H1 (cell line): ENCODE measurements around the gene AAK1.

Experiments used
- ASH2L ChIP-seq: fragments of 200-600, 300-600 bp; sonication (generic); IDR thresholded peaks from one replicate; pipeline ENCODE4 v1.7.1; 2017; ENCODE audit warnings: low read length
- ATF2 ChIP-seq: IDR thresholded peaks from 2 replicates; pipeline ENCODE4 v1.6.1; 2012; ENCODE audit warnings: low read length, inconsistent platforms
- ATF3 ChIP-seq: IDR thresholded peaks from 2 replicates; pipeline ENCODE4 v1.6.1; 2011; ENCODE audit warnings: low read depth, mild to moderate bottlenecking, low read length; ENCODE audit not compliant: insufficient read depth
- CTCF ChIP-seq, 3 experiments: IDR thresholded peaks; 1 replicate in 2 of 3; 2 replicates in 1 of 3; pipeline versions ENCODE4 v1.5.1 to v1.6.1; 2011; ENCODE audit warnings: low read length in 3 of 3, mild to moderate bottlenecking in 3 of 3, inconsistent platforms in 2 of 3, low read depth in 1 of 3, moderate library complexity in 1 of 3; ENCODE audit not compliant: insufficient read depth in 1 of 3; ENCODE audit errors: control extremely low read depth in 1 of 3
- EZH2 ChIP-seq: fragments of 200-600 bp; sonication (generic); IDR thresholded peaks from 2 replicates; pipeline ENCODE4 v1.7.1; 2012; ENCODE audit warnings: low read depth, mild to moderate bottlenecking, moderate library complexity, low read length, inconsistent platforms; ENCODE audit not compliant: severe bottlenecking
- JUN ChIP-seq: IDR thresholded peaks from 2 replicates; pipeline ENCODE4 v1.6.1; 2011; ENCODE audit warnings: low read depth, mild to moderate bottlenecking, improper control_type of control experiment, low read length
- MAX ChIP-seq: IDR thresholded peaks from 2 replicates; pipeline ENCODE4 v1.6.1; 2012; ENCODE audit warnings: inconsistent platforms
- NRF1 ChIP-seq: IDR thresholded peaks from 2 replicates; pipeline ENCODE4 v1.6.1; 2011; ENCODE audit warnings: mild to moderate bottlenecking, low read depth, low read length, improper control_type of control experiment
- POLR2A ChIP-seq, 2 experiments: IDR thresholded peaks; 1 replicate in 1 of 2; 2 replicates in 1 of 2; pipeline ENCODE4 v1.6.1; 2011; ENCODE audit warnings: low read depth in 2 of 2, low read length in 2 of 2, mild to moderate bottlenecking in 2 of 2; ENCODE audit errors: control extremely low read depth in 1 of 2
- RAD21 ChIP-seq, 2 experiments: IDR thresholded peaks in 1 of 2; conservative IDR thresholded peaks in 1 of 2; 2 replicates each; pipeline ENCODE4 v1.6.1; 2011; ENCODE audit warnings: low read depth in 2 of 2, low read length in 2 of 2, improper control_type of control experiment in 1 of 2, inconsistent platforms in 1 of 2, mild to moderate bottlenecking in 1 of 2, moderate library complexity in 1 of 2
- SRF ChIP-seq: IDR thresholded peaks from 2 replicates; pipeline ENCODE4 v1.6.1; 2011; ENCODE audit warnings: mild to moderate bottlenecking, low read depth, low read length, moderate library complexity
- TBP ChIP-seq: IDR thresholded peaks from 2 replicates; pipeline ENCODE4 v1.6.1; 2011; ENCODE audit warnings: low read depth, low read length, improper control_type of control experiment
- ZNF274 ChIP-seq: IDR thresholded peaks from 2 replicates; pipeline ENCODE4 v1.7.0; 2012; ENCODE audit warnings: low read length, borderline replicate concordance; ENCODE audit errors: extremely low read depth

- no peak for TF ChIP-seq ATF3
- TF ChIP-seq CTCF (IDR thresholded peaks at IDR 0.05; ENCODE audit: control extremely low read depth in 1 of 3, insufficient read depth in 1 of 3, low read depth in 1 of 3, low read length in 3 of 3) = no peak
- TF ChIP-seq JUN = no peak
- no peak for TF ChIP-seq MAX
- no peak for TF ChIP-seq ATF2
- no peak for TF ChIP-seq ZNF274
- TF ChIP-seq POLR2A (IDR thresholded peaks at IDR 0.05; ENCODE audit: control extremely low read depth in 1 of 2, low read depth in 2 of 2, low read length in 2 of 2) = no peak
- TF ChIP-seq NRF1 = no peak
- no peak for TF ChIP-seq TBP
- TF ChIP-seq SRF = no peak
- no peak for TF ChIP-seq EZH2
- no peak for TF ChIP-seq RAD21 (IDR thresholded peaks at IDR 0.05 in 1 of 2, conservative IDR thresholded peaks at IDR 0.05 in 1 of 2; ENCODE audit: low read depth in 2 of 2, low read length in 2 of 2)
- no peak for TF ChIP-seq ASH2L
These were observed 49.2 kb downstream of the AAK1 start for GRCh38 chr2:69594341-69594740.
